ENCODE data around the gene FTL.

DNA sequence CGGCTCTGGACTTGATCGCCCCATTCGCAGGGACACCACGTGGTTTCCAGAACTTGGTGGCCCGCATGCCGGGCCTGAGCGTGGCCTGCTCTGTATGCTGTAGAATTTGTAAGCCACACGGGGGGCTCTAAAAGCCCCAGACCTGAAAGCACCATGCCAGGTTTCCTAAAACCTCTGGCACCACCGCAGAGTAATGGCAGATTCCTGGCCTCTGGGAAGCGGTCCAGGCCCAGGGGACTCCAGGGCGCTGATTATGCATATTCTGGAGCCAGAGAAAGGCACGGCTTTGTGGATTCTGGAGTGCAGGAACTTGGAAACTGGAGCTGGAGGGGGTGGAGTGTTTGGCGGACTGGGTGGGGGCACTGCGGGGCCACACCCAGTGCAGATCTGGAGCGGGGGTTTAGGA is 3.7 kb downstream of the FTL start:
- TF ChIP-seq, protein P1, sequence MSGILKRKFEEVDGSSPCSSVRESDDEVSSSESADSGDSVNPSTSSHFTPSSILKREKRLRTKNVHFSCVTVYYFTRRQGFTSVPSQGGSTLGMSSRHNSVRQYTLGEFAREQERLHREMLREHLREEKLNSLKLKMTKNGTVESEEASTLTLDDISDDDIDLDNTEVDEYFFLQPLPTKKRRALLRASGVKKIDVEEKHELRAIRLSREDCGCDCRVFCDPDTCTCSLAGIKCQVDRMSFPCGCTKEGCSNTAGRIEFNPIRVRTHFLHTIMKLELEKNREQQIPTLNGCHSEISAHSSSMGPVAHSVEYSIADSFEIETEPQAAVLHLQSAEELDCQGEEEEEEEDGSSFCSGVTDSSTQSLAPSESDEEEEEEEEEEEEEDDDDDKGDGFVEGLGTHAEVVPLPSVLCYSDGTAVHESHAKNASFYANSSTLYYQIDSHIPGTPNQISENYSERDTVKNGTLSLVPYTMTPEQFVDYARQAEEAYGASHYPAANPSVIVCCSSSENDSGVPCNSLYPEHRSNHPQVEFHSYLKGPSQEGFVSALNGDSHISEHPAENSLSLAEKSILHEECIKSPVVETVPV (CRISPR knock-in tag; IDR thresholded peaks at IDR 0.05): no peak
- no peak for TF ChIP-seq TOX (CRISPR knock-in tag; IDR thresholded peaks at IDR 0.05; ENCODE audit: borderline replicate concordance)
- no peak for TF ChIP-seq GLIS3 (CRISPR knock-in tag; IDR thresholded peaks at IDR 0.05)
- no peak for TF ChIP-seq ISL1 (CRISPR knock-in tag; IDR thresholded peaks at IDR 0.05)
- no peak for TF ChIP-seq TCF4 (CRISPR knock-in tag; IDR thresholded peaks at IDR 0.05; ENCODE audit: borderline replicate concordance)
- no peak for TF ChIP-seq ZFP3 (CRISPR knock-in tag; IDR thresholded peaks at IDR 0.05)
- TF ChIP-seq, protein P2, sequence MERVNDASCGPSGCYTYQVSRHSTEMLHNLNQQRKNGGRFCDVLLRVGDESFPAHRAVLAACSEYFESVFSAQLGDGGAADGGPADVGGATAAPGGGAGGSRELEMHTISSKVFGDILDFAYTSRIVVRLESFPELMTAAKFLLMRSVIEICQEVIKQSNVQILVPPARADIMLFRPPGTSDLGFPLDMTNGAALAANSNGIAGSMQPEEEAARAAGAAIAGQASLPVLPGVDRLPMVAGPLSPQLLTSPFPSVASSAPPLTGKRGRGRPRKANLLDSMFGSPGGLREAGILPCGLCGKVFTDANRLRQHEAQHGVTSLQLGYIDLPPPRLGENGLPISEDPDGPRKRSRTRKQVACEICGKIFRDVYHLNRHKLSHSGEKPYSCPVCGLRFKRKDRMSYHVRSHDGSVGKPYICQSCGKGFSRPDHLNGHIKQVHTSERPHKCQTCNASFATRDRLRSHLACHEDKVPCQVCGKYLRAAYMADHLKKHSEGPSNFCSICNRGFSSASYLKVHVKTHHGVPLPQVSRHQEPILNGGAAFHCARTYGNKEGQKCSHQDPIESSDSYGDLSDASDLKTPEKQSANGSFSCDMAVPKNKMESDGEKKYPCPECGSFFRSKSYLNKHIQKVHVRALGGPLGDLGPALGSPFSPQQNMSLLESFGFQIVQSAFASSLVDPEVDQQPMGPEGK (CRISPR knock-in tag; IDR thresholded peaks at IDR 0.05; ENCODE audit: borderline replicate concordance): no peak
- no peak for TF ChIP-seq RARB (CRISPR knock-in tag; IDR thresholded peaks at IDR 0.05)
- TF ChIP-seq ZNF70 (CRISPR knock-in tag; IDR thresholded peaks at IDR 0.05): no peak
- TF ChIP-seq ZNF8 (CRISPR knock-in tag; IDR thresholded peaks at IDR 0.05): no peak
- TF ChIP-seq, protein P3, sequence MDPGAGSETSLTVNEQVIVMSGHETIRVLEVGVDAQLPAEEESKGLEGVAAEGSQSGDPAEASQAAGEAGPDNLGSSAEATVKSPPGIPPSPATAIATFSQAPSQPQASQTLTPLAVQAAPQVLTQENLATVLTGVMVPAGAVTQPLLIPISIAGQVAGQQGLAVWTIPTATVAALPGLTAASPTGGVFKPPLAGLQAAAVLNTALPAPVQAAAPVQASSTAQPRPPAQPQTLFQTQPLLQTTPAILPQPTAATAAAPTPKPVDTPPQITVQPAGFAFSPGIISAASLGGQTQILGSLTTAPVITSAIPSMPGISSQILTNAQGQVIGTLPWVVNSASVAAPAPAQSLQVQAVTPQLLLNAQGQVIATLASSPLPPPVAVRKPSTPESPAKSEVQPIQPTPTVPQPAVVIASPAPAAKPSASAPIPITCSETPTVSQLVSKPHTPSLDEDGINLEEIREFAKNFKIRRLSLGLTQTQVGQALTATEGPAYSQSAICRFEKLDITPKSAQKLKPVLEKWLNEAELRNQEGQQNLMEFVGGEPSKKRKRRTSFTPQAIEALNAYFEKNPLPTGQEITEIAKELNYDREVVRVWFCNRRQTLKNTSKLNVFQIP (CRISPR knock-in tag; IDR thresholded peaks at IDR 0.05; ENCODE audit: borderline replicate concordance, low read depth): no peak

All from SK-N-SH treated with all-trans-retinoic acid at 6 μM for 48 hours (cell line).